GM18858 (cell line): Measurements from ENCODE around the gene SPRYD3.
"Not testable (repeated sequence)": the region's sequence is repeated elsewhere in the genome, so short reads cannot be mapped to it uniquely, and the experiment has no call there.

Experiments used
- ATAC-seq: cut with Tn5 transposase; IDR thresholded peaks from one replicate; pipeline ENCODE4 v1.9.1; 2021; ENCODE audit not compliant: unreplicated experiment

SPRYD3 gene, protein sequence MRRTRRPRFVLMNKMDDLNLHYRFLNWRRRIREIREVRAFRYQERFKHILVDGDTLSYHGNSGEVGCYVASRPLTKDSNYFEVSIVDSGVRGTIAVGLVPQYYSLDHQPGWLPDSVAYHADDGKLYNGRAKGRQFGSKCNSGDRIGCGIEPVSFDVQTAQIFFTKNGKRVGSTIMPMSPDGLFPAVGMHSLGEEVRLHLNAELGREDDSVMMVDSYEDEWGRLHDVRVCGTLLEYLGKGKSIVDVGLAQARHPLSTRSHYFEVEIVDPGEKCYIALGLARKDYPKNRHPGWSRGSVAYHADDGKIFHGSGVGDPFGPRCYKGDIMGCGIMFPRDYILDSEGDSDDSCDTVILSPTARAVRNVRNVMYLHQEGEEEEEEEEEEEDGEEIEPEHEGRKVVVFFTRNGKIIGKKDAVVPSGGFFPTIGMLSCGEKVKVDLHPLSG

GRCh38 chr12:53079226-53080117 is at the start of gene SPRYD3:
Gene SPRYD3 (minus strand): TSS chr12:53079390. CDS start chr12:53079333, 57 bp downstream.
- ATAC-seq: peak; percentile 96

DNA sequence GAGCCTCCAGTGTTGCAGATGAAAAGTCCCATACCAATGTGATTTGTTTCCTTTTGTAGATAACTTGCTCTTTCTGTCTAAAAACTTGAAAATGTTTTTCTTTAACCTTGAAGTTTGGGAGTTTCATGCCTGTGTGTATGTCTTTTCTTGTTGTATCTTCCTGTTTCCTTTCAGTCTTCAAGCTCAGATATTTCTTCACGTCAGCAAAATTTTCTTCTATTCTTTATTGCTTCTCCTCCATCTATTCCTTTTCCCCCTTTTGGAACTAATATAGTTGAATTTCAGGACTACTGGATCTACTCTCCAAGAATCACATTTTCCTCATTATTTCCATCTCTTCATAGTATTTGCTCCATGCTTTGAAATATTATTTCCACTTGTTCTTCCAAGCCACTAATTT is 48.0 kb upstream of the SPRYD3 start:
- no peak for ATAC-seq

GRCh38 chr12:53124352-53124723 is 45.1 kb upstream of the SPRYD3 start:
- ATAC-seq: no peak

DNA sequence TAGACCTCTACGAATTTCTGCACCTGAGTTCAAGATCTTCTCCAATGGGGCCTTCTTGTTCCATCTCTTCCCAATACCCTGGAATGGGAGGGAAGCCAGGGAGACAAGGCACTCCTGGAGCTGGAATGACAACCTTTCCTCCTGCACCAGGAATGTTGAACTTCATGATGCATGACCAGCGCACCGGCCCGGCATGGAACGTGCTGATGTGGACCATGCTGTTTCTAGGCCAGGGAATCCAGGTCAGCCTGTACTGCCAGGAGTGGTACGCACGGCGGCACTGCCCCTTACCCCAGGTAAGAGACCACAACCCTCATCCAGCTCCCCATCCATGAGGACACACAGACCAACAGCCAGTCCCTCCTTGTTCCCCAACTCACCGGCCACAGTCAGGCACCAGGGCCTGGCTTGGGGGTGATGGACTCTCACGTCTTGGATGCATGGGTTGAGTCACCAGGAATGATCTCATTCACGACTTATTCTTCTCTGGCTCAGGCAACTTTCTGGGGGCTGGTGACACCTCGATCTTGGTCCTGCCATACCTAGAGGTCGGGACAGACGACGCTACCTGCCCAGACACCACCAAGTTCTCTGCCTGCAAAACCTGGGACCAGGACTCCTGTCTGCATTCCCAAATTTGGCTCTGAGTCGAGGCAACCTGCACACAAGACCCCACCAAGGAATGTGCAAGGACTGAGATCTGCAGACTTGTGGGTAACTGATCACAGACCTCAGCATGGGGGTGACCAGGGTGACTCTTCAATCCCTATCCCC is 44.6 kb upstream of the SPRYD3 start:
- no peak for ATAC-seq

DNA sequence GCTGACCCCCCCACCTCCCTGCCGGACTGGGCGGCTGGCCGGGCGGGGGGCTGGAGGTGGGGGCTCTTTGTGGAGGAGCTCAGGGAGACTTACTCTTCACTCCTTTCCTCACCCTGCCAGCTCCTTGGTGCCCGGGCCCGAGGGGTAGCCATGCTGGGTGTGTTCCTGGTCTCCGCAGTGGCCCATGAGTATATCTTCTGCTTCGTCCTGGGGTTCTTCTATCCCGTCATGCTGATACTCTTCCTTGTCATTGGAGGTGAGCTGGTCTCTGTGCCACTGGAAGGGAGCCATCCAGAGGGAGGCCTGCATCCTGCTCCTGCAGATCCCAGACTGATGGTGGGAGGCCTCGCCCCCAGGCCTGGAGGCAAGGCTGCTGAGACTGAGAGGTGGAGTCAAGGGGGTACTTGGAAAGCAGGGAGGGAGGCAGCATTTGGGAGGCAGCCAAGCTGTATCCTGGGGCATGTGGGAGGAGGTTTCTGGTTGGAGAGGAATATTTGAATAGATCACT is 43.8 kb upstream of the SPRYD3 start:
- ATAC-seq: no peak

DNA sequence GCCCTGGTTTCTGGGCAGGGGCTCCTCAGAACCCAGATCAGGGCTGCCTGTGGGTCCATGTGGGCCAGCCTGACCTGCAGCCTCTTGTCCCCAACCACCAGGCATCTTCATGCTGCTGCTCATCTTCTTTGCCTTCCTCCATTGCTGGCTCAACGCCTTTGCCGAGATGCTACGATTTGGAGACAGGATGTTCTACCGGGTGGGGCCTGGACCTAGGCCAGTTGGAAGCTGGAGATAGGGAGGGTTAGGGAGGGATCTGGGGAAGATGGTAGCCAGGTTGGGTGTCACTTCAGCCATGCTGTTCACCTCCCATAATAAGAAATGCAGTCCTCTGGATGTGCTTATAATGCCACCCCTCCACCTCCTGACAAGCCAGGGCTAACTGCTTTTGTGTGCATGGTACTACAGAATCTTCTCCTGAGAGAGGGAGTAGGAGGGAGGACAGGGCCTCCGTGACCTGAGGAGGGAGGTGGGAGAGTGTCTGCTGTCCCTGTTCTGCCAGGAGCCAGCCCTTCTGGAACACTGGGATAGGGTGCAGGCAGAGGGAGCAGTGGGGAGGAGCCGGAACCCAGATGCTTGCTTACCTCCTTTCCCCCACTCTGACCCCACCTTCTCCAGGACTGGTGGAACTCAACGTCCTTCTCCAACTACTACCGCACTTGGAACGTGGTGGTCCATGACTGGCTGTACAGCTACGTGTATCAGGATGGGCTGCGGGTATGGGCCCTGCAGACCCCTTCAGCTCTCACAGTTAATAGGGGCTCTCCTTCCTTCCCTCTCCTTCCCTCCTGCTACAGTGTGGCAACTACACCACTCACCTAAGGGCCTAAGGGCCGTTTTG is 41.7 kb upstream of the SPRYD3 start:
- ATAC-seq: no peak

- ATAC-seq: no peak
These were observed 39.6 kb upstream of the SPRYD3 start for GRCh38 chr12:53118751-53119300.

DNA sequence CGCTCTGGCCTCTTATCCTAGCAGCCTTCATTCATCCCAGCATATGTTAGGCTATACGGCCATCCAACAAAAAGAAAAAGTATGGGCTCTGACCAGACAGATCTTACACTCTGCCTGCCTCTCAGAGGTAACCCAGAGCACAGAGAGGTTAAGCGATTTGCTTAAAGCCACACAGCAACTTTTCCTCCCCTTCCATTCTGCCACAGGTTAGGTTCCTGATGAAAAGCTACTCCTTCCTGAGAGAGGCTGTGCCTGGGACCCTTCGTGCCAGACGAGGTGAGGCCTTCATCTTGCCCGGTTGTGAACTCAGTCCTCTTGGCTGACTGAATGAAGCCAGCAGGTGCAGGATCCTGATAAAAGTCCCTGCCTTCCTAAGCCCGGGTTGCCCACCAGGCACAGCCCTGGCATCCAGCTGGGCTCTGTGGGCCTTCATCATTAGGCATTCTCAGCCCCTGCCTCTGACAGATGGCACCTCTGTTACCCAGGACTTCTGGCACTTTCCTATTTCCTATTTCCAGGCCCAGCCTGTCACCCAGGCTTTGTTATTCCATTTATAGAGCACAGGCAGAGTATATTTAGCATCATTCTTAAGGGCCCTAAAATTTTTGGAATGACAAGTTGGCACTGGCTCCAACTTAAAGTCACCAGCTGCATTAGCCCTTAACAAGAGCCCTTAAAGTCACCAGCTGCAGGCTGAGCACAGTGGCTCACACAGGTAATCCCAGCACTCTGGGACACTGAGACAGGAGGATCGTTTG is 36.9 kb upstream of the SPRYD3 start:
- ATAC-seq: no peak

- no peak for ATAC-seq
These were observed 36.1 kb upstream of the SPRYD3 start for GRCh38 chr12:53115112-53115890.

DNA sequence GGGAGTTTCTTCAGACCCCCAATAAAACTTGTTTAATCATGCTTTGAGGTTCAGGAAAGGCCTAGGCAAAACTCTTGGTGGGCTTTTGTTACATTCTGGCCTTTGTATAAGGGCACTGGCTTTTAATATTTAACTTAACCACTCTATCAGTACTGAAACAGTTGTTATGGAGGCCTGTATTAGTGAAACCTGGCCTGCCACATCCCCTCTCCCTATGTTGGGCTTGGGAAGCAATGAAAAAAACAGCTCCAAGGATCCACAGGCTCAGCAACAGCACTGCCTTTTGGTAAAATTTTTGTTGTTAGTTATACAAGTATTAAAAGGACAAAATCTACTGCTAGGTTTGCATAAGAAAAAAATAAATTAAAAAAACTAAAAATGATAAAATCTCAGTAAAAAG is 34.8 kb upstream of the SPRYD3 start:
- no peak for ATAC-seq

DNA sequence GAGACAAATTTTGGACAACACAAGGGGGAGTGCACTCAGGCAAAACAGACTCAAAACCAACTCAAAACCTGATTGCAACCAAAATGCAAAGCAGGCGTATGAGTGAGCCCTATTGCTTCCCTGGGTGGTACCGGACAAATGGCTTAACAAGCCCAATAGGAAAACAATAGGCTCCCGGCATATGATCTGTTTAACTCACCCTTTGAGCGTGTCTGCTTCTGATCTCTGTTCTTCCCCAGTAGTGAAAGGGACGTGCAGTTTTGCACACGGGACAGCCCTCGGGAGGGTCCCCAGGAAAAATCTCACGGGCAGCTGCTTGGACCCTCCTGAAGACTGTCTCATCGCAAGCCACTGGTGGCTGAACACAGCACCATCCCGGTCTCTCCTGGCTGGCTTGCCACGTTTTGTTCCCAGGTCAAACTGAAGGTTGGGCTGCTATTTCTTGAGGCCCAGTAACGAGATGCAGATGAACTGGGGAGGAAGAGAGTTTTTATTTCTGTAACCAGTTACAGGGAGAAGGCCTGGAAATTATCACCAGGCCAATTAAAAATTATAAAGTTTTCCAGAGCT is 34.0 kb upstream of the SPRYD3 start:
- no peak for ATAC-seq

GRCh38 chr12:53112431-53112830 is 33.2 kb upstream of the SPRYD3 start:
- not testable (repeated sequence) for ATAC-seq

DNA sequence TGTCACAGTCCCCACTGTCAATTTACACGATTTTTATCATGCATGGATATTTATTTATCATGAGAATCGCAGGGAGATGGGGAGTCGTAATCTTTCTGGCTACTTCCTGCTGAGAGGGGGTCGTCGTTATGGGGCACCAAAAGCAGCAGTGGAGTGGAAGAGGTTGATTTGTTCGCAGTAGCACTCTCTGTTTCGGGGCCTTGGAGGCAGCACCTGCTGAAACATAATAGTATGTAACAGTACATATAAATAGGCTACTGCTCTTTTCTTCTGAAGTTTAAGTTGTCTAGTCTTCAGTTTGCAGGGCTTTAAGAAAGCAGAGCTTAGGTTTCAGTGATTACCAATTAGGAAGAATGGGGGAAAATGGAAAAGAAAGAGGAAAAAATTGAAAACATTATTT is 27.9 kb upstream of the SPRYD3 start:
- ATAC-seq: no peak

DNA sequence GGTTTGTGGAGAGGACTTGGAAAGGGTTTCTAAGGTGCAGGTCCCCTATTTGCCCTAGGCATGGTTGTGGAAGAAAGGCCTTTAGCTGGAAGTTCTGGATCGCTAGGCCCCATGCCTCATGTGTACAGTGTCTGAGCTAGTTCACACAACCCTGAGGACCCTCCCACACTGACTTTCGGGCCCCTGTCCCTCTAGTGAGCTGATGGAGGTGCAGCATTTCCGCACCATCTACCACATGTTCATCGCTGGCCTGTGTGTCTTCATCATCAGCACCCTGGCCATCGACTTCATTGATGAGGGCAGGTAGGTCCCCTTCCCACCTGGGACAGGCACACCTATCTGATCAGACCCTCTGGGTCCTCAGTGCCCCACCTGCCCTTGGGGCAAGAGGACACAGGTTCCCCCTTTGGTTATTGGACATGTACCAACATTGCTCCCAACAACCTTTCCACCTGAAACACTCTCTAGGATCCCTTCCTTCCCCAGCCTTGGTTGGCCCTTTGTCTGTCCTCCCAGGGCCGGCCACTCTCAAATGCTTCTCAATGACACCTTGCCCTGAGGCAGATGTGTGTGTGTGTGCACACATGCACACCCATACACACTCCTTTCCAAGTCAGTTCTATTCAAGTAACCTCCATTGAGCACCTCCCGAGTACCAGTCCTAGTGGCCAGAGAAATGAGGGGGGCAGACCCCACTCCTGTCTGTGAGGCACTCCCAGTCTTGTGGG is 26.7 kb upstream of the SPRYD3 start:
- ATAC-seq: no peak

- ATAC-seq: no peak
These were observed 26.1 kb upstream of the SPRYD3 start for GRCh38 chr12:53105256-53105655.

GRCh38 chr12:53103860-53104305 is 24.7 kb upstream of the SPRYD3 start:
- ATAC-seq: no peak
